GM21576 (cell line): Measurements from ENCODE around the gene ACSM6.
"Not testable (repeated sequence)": the region's sequence is repeated elsewhere in the genome, so short reads cannot be mapped to it uniquely, and the experiment has no call there.

Experiments
- ATAC-seq: cut with Tn5 transposase; IDR thresholded peaks from one replicate; pipeline ENCODE4 v1.9.1; 2021; ENCODE audit warnings: mild to moderate bottlenecking, moderate library complexity; ENCODE audit not compliant: unreplicated experiment

ACSM6 gene

GRCh38 chr10:95214369-95214768, 20.3 kb downstream of the ACSM6 start:
- no peak for ATAC-seq

DNA sequence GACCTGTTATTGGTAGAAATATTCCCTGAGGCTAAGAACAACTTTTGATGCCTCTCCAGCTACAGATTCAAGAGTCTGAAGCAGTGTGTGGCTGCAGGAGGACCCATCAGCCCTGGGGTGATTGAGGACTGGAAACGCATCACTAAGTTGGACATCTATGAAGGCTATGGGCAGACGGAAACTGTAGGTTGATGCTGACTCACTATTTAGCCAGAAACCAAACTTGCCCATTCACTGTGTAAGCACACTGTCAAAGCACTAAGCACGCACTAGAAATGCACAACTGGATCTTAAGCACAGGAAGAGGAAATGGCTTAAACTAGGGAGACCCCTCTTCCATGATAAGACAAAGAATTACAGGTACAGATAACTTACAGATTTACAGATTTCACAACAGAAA, 20.8 kb downstream of the ACSM6 start:
- ATAC-seq: peak; percentile 76

GRCh38 chr10:95217476-95217875, 23.4 kb downstream of the ACSM6 start:
- ATAC-seq: no peak

DNA sequence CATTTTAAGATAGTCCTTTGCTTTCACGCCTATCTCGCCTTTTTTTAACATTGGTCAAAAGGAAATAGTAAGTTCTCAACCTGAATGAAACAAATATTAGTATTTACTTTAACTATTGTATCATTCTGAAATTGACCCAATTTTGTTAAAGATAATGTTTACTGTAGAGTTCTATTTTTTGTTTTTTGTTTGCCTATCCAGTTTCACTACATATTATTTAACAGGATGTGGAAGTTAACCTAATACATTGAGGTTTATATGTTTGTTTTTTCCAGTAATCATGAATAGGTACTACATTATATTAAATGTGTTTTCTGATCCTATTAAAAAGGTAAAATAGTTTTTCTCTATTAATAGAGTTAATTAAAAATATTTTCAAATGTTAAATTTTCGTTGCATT, 26.5 kb downstream of the ACSM6 start:
- no peak for ATAC-seq

GRCh38 chr10:95221124-95221523, 27.1 kb downstream of the ACSM6 start:
- no peak for ATAC-seq

DNA sequence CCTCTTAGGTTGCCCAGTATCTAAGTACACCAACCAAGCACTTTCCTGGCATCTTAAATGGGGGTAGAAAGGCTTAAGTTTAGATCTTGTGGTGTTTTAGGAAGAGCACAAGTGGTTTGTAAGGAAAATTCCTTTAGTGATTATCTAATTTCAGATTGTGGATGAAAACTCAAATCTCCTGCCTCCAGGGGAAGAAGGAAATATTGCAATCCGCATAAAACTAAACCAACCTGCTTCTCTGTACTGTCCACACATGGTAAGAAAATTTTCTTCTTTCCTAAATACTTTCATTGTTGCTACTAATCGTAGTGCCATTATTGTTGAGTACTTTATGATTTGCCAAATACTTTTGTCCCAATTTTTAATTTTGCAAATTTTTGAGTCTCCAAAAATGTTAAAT, 31.1 kb downstream of the ACSM6 start:
- ATAC-seq: no peak

- ATAC-seq: not testable (repeated sequence)
Observed at GRCh38 chr10:95228934-95229723, 35.1 kb downstream of the ACSM6 start.

DNA sequence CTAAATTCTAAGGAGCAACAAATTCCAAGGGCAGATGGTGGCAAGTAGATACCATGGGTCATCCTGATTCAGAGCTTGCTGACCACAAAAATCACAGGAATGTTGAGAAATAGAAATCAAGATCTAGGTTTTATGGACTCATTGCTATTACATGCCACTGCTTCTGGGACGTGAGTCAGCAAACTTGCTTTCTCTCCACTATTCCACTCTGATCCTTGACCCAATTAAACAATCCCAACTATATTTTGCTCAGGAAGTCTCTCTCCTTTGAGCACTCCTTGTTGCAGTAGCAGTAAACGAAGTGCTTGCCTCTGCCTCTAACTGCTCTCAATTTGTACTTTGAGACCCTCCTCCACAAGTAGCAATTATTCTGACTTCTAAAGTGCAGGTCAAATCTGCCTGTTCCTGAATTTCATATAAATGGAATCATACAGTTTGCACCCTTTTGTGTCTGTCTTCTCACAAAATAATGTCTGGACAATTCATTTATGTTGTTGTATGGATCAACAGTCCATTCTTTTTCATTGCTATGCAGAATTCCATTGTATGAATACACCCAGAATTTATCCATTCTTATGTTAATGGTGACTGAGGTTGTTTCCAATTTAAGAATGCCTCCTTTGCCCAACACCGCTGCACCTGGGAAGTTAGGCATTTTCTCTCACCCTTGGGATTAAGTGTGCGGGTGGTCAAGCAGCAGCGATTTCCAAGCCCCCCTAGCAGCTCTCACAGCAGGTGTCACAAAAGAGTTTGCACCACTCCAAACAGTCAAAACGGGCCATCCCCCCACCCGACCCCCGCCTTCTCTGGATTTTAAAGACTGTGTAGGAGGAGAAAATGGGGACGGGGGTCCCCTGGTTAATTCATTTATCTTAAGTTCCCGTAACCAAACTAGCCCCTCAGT, 35.9 kb downstream of the ACSM6 start:
- ATAC-seq: no peak

GRCh38 chr10:95230677-95231586, 36.9 kb downstream of the ACSM6 start:
- ATAC-seq: peak; percentile 56

DNA sequence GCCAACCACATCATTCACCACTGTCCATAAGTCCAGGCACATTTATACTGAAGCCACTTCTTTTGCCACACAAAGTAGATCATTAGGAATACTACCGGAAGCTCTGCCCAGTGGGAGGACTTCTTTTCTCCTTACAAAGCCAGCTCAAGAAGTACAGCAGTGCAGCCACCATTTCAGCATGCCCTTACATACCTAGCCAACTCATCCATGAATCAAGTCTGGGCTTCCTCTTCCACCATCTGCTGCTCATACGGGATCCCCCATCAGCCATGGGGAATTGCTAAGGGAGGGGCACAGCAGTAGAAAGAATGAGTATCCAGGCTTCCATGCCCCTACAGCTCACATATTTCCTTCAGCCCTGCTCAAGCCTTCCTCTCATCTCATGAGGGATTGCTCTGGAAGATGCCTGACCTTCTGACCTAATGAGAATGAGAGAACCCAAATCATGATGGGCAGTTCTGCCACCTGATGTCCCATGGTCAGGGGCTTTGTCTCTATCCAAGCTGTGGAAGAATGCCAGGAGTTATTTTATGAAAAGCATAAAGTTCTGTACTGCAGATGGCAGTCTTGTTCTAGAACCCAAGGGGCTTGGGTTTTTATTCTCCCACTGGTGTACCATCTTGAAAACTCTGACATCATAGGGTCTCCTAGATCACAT, 39.5 kb downstream of the ACSM6 start:
- no peak for ATAC-seq

GRCh38 chr10:95234951-95235350, 40.9 kb downstream of the ACSM6 start:
- ATAC-seq: no peak

DNA sequence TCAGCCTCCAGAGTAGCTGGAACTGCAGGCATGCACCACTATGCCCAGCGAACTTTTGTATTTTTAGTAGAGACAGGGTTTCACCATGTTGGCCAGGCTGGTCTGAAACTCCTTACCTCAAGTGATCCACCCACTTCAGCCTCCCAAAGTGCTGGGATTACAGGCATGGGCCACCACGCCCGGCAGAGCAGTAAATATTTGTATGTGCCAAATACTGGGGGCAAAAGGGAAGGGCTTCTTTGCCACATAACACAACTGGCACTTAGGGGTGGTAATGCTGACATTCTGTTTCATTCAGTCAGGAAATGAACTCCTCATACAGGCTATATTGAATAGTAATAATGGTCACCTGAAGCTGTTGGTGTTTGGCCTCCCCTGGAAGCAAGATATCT, 41.6 kb downstream of the ACSM6 start:
- ATAC-seq: no peak

DNA sequence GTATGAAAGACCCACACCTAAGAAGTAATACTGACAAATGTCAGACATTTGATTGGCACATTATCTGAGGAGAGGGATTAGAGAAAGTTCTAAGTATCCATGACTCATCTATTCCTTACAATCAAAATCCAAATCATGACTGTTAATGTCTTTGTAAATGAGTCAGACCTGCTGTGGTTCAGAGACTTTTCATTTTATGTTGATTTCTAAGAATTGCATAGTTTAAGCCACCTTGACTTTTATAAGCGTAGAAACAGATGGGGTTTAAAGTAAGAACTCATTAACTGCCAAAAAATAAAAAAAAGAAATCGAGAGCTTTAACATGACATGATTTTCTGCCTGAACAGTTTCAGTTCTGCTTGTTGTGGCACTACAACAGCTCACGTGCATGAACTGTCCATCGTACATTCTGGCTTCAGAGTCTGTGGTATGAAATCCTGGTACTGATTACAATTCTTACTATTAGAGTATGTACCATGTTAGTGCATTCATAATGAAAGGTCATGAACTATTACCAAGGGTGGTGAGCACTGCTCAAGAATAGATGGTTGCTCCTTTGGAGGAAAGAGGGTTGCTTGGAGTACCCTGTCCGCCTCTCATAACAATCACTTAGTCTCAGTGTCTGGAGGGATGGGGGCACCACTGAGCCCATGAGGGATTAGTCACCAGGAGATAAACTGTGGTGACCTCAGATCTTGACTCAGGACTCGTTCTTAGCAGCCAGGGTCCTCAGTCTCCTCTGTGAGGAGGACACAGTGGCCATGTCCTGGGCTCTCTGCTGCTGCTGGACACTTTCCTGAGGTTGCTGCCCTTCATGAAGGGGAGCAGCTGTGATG, 42.2 kb downstream of the ACSM6 start:
- peak; percentile 99 for ATAC-seq

DNA sequence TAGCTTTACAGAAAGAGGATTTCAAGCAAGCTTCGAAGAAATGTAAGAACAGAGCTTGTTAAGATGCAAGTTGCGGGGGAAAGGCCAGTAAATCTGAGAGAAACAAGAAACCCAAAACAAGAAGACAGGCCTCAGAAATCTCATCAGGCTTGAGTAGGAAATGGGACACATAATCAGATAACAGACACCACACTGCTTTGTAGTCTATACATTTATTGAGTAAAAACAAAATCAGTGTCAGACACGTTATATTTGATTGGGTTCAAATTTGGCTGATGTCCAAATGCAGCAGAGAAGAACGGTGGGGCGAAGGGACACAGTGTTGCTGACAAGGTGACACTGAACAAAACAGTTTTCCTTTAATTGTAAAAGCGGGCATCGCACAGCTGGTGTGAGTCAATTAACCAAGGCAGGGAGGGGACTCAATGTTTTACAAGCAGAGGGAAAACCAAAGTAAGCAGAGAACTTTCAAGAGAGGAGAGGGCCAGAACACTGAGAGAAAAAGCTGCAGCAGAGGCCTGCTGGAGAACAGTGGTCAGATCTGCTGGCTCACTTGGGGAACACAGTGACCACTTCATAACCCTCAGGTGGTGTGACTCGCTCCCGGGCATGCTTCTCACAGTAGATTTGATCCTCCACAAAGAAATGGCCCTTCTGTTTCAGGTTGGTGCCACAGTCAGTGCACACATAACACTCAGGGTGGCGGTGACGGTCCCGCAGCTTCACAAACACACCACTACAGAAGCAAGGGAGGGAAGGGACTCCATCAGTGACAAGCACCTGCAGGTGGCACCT, 43.5 kb downstream of the ACSM6 start:
- ATAC-seq: no peak

DNA sequence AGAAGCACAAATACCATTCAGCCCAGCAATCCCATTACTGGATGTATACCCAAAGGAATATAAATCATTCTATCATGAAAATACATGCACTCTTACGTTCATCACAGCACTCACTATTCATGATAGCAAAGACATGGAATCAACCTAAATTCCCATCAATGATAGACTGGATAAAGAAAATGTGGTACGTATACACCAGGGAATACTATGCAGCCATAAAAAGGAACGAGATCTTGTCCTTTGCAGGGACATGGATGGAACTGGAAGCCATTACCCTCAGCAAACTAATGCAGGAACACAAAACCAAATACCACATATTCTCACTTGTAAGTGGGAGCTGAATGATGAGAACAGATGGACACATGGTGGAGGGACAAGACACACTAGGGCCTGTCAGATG, 46.1 kb downstream of the ACSM6 start:
- not testable (repeated sequence) for ATAC-seq

DNA sequence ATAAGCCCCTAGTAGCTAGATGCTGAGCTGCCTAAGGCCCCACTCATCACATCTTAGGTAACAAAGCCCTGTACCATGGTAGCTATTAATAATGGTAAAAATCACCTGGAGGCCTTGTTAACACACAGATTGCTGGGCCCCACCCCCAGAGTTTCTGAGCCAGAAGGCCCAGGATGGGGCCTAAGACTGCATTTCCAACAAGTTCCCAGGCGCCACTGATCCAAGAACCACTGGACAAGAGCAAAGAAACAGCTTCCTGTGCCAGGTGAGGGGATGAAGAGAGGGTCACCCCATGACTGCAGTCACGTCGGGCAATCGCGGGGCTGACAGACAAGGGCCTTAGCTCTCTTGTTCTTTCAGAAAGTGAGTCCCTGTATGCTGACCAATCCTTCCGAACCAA, 46.8 kb downstream of the ACSM6 start:
- ATAC-seq: no peak

DNA sequence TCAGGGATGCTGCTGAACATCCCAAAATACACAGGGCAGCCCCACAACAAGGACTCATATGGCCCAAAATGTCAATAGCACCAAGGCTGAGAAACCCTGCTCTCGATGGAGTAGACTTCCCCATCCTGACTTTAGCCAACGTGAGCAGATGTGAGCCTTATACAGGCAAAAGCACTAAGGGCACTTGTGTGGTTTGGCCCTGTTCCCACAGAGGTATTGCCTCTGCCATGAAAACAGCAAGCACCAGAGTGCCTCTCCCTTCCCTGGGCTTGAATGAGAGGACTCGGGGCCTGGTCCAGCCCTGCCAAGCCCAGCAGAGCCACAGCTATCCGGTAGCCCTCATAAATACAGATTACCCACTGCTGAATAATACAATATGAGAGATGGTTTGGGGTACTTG, 47.5 kb downstream of the ACSM6 start:
- ATAC-seq: no peak

GRCh38 chr10:95242581-95243317, 48.7 kb downstream of the ACSM6 start:
- ATAC-seq: no peak
